Measurements from ENCODE around the gene EPB41L4A. TPM values are rescaled to one million over a fixed set of nuclear protein-coding genes. Genes with fewer than 3 reads are reported as not detected.

Gene EPB41L4A
- total RNA-seq, 1 donor: 0.72 TPM

DNA sequence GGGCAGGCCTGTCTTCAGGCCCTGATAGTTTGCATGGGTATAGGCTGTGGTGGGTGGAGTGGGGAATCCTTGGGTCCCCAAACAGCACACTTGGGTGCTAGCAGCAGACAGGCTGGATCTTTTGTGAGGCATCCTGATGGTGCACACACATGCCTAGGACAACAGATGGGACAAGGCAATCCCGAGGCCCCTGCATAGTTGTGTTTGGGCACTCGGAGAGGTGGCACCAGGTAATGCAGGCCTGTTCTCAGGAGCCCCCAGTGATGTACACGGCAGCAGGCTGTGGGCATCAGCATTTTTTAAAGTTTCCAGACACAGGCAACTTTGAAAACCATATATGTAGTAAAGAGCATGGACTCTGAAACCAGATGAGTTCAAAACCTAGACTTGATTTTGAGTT, 65.4 kb downstream of the EPB41L4A start:
- Histone ChIP-seq H3K27me3 (ENCODE audit: insufficient read depth, low read length) (no peaks in the 10 kb centered on the region), H3K4me3 (ENCODE audit: insufficient read depth, low read length) (no peak overlapping the region), H3K36me3 (ENCODE audit: insufficient read depth, low read length) (no peaks in the 10 kb centered on the region), H3K4me1 (ENCODE audit: insufficient read depth, low read length) (no peaks in the 10 kb centered on the region), H4K20me1 (ENCODE audit: insufficient read depth, low read length) (no peaks in the 10 kb centered on the region), H2AFZ (ENCODE audit: low read length) (no peak overlapping the region), H3K4me2 (ENCODE audit: insufficient read depth, low read length) (no peak overlapping the region), H3K9me3 (ENCODE audit: low read depth, low read length) (no peaks in the 10 kb centered on the region), H3K27ac (ENCODE audit: low read depth, low read length) (no peak overlapping the region), H3K79me2 (ENCODE audit: insufficient read depth, low read length) (no peaks in the 10 kb centered on the region)
- no peak for DNase-seq (ENCODE audit: insufficient read length, low spot score, missing footprints)
- TF ChIP-seq, protein P1, sequence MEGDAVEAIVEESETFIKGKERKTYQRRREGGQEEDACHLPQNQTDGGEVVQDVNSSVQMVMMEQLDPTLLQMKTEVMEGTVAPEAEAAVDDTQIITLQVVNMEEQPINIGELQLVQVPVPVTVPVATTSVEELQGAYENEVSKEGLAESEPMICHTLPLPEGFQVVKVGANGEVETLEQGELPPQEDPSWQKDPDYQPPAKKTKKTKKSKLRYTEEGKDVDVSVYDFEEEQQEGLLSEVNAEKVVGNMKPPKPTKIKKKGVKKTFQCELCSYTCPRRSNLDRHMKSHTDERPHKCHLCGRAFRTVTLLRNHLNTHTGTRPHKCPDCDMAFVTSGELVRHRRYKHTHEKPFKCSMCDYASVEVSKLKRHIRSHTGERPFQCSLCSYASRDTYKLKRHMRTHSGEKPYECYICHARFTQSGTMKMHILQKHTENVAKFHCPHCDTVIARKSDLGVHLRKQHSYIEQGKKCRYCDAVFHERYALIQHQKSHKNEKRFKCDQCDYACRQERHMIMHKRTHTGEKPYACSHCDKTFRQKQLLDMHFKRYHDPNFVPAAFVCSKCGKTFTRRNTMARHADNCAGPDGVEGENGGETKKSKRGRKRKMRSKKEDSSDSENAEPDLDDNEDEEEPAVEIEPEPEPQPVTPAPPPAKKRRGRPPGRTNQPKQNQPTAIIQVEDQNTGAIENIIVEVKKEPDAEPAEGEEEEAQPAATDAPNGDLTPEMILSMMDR (IDR thresholded peaks at IDR 0.05; ENCODE audit: extremely low read depth, low read depth, low read length): no peak

DNA sequence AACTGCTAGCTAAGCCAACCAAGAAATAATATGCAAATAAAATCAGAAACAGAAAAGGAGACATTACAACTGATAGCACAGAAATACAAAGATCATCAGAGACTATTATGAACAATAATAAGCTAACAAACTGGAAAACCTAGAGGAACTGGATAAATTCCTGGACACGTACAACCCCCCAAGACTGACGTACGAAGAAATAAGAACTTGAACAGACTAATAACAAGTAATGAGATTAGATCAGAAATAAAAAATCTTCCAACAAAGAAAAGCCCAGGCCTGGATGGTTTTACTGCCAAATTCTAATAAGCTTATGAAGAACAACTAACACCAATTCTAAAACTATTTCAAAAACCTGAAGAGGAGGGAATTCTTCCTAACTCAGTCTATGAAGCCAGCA, 67.9 kb downstream of the EPB41L4A start:
- Histone ChIP-seq H3K36me3 (ENCODE audit: insufficient read depth, low read length) (no peaks in the 10 kb centered on the region), H3K4me3 (ENCODE audit: insufficient read depth, low read length) (no peak overlapping the region), H3K27me3 (ENCODE audit: insufficient read depth, low read length) (no peaks in the 10 kb centered on the region), H3K4me1 (ENCODE audit: insufficient read depth, low read length) (no peaks in the 10 kb centered on the region), H2AFZ (ENCODE audit: low read length) (no peak overlapping the region), H3K4me2 (ENCODE audit: insufficient read depth, low read length) (no peak overlapping the region), H3K27ac (ENCODE audit: low read depth, low read length) (no peak overlapping the region), H3K79me2 (ENCODE audit: insufficient read depth, low read length) (no peaks in the 10 kb centered on the region), H4K20me1 (ENCODE audit: insufficient read depth, low read length) (no peaks in the 10 kb centered on the region), H3K9me3 (ENCODE audit: low read depth, low read length) (no peaks in the 10 kb centered on the region)
- DNase-seq (ENCODE audit: insufficient read length, low spot score, missing footprints): no peak
- TF ChIP-seq, protein P1 (IDR thresholded peaks at IDR 0.05; ENCODE audit: extremely low read depth, low read depth, low read length): no peak

- H4K20me1 ChIP-seq (ENCODE audit: insufficient read depth, low read length): no peaks in the 10 kb centered on the region
- no peak overlapping the region for H3K27ac ChIP-seq (ENCODE audit: low read depth, low read length)
- H3K79me2 ChIP-seq (ENCODE audit: insufficient read depth, low read length): no peaks in the 10 kb centered on the region
- H3K4me1 ChIP-seq (ENCODE audit: insufficient read depth, low read length): no peaks in the 10 kb centered on the region
- no peak for DNase-seq (ENCODE audit: insufficient read length, low spot score, missing footprints)
- no peak overlapping the region for H3K4me3 ChIP-seq (ENCODE audit: insufficient read depth, low read length)
- no peak overlapping the region for H2AFZ ChIP-seq (ENCODE audit: low read length)
- TF ChIP-seq, protein P1 (IDR thresholded peaks at IDR 0.05; ENCODE audit: extremely low read depth, low read depth, low read length): no peak
- no peaks in the 10 kb centered on the region for H3K27me3 ChIP-seq (ENCODE audit: insufficient read depth, low read length)
- H3K9me3 ChIP-seq (ENCODE audit: low read depth, low read length): no peaks in the 10 kb centered on the region
- no peak overlapping the region for H3K4me2 ChIP-seq (ENCODE audit: insufficient read depth, low read length)
- no peaks in the 10 kb centered on the region for H3K36me3 ChIP-seq (ENCODE audit: insufficient read depth, low read length)
Observed at GRCh38 chr5:112350626-112351025, 68.5 kb downstream of the EPB41L4A start.

DNA sequence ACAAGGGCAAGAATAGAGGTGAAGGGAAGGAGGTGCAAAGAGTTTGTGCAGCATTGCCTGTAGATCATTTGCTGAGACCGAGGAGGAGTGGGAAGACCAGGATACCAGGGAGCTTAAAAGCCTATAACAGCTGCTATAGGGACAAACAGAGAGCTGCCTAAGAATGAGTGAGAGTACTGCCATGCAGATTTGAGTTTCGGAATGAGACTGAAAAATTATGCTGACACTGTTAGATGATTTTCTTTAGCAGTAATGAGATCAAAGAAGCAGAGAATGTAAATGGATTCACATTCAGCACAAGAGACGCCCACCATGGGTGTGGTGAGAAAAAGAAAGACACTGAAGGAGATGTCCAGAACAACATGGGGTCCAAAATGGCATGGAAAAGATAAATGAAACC, 69.7 kb downstream of the EPB41L4A start:
- no peaks in the 10 kb centered on the region for H3K79me2 ChIP-seq (ENCODE audit: insufficient read depth, low read length)
- H2AFZ ChIP-seq (ENCODE audit: low read length): no peak overlapping the region
- no peak overlapping the region for H3K4me3 ChIP-seq (ENCODE audit: insufficient read depth, low read length)
- no peak overlapping the region for H3K4me2 ChIP-seq (ENCODE audit: insufficient read depth, low read length)
- no peaks in the 10 kb centered on the region for H3K9me3 ChIP-seq (ENCODE audit: low read depth, low read length)
- DNase-seq (ENCODE audit: insufficient read length, low spot score, missing footprints): no peak
- no peaks in the 10 kb centered on the region for H3K4me1 ChIP-seq (ENCODE audit: insufficient read depth, low read length)
- no peaks in the 10 kb centered on the region for H3K36me3 ChIP-seq (ENCODE audit: insufficient read depth, low read length)
- H4K20me1 ChIP-seq (ENCODE audit: insufficient read depth, low read length): no peaks in the 10 kb centered on the region
- TF ChIP-seq, protein P1 (IDR thresholded peaks at IDR 0.05; ENCODE audit: extremely low read depth, low read depth, low read length): no peak
- H3K27ac ChIP-seq (ENCODE audit: low read depth, low read length): no peak overlapping the region
- no peaks in the 10 kb centered on the region for H3K27me3 ChIP-seq (ENCODE audit: insufficient read depth, low read length)
